SK-N-SH treated with all-trans-retinoic acid at 6 μM for 48 hours (cell line): Measurements from ENCODE around the gene ANTXR2.

Source experiments
- ATAC-seq: fragments of 200-7000 bp; cut with Tn5 transposase; 3 replicates; pipeline ENCODE4 v1.9.1; 2020; ENCODE audit warnings: mild to moderate bottlenecking, moderate library complexity
- ARNTL ChIP-seq: fragments of 450-650 bp; formaldehyde crosslinking; IDR thresholded peaks from 2 replicates; pipeline ENCODE4 v1.5.0; 2020; ENCODE audit warnings: low read depth, mild to moderate bottlenecking, moderate library complexity, borderline replicate concordance
- BACH2 ChIP-seq: fragments of 250-450 bp; sonication (Bioruptor Pico); IDR thresholded peaks from 2 replicates; pipeline ENCODE4 v1.9.0; 2021; ENCODE audit warnings: mild to moderate bottlenecking, borderline replicate concordance
- CREB5 ChIP-seq: fragments of 250-450 bp; sonication (Bioruptor Pico); IDR thresholded peaks from 2 replicates; pipeline ENCODE4 v1.5.1; 2020; ENCODE audit warnings: low read depth, mild to moderate bottlenecking, moderate library complexity
- CSDC2 ChIP-seq: fragments of 250-450 bp; sonication (Bioruptor Pico); IDR thresholded peaks from 2 replicates; pipeline ENCODE4 v1.5.0; 2020; ENCODE audit warnings: mild to moderate bottlenecking, moderate library complexity
- CSRNP3 ChIP-seq: fragments of 250-450 bp; sonication (Bioruptor Pico); IDR thresholded peaks from 2 replicates; pipeline ENCODE4 v1.5.1; 2021; ENCODE audit warnings: mild to moderate bottlenecking, moderate library complexity
- GLIS3 ChIP-seq: fragments of 250-450 bp; sonication (Bioruptor Pico); IDR thresholded peaks from 2 replicates; pipeline ENCODE4 v1.5.0; 2020; ENCODE audit warnings: mild to moderate bottlenecking, moderate library complexity
- ISL1 ChIP-seq: fragments of 250-450 bp; sonication (Bioruptor Pico); IDR thresholded peaks from 2 replicates; pipeline ENCODE4 v2.1.2; 2022; ENCODE audit warnings: mild to moderate bottlenecking, moderate library complexity
- OSR1 ChIP-seq: fragments of 250-450 bp; sonication (Bioruptor Pico); IDR thresholded peaks from 2 replicates; pipeline ENCODE4 v1.8.0; 2022; ENCODE audit warnings: moderate library complexity, mild to moderate bottlenecking, inconsistent platforms
- PATZ1 ChIP-seq: fragments of 250-450 bp; sonication (Bioruptor Pico); IDR thresholded peaks from 2 replicates; pipeline ENCODE4 v1.8.0; 2020; ENCODE audit warnings: mild to moderate bottlenecking, moderate library complexity, borderline replicate concordance
- POU6F1 ChIP-seq: fragments of 250-450 bp; sonication (Bioruptor Pico); IDR thresholded peaks from 2 replicates; pipeline ENCODE4 v1.8.0; 2021; ENCODE audit warnings: low read depth, mild to moderate bottlenecking, moderate library complexity, borderline replicate concordance
- PPARA ChIP-seq: fragments of 250-450 bp; sonication (Bioruptor Pico); IDR thresholded peaks from 2 replicates; pipeline ENCODE4 v1.5.0; 2020; ENCODE audit warnings: mild to moderate bottlenecking, borderline replicate concordance
- RARB ChIP-seq: fragments of 250-450 bp; sonication (Bioruptor Pico); IDR thresholded peaks from 2 replicates; pipeline ENCODE4 v1.8.0; 2021; ENCODE audit warnings: mild to moderate bottlenecking, moderate library complexity
- SNAI2 ChIP-seq: fragments of 250-450 bp; sonication (Bioruptor Pico); IDR thresholded peaks from 2 replicates; pipeline ENCODE4 v1.5.0; 2020; ENCODE audit warnings: mild to moderate bottlenecking, moderate library complexity
- TCF4 ChIP-seq: fragments of 250-450 bp; sonication (Bioruptor Pico); IDR thresholded peaks from 2 replicates; pipeline ENCODE4 v1.8.0; 2021; ENCODE audit warnings: mild to moderate bottlenecking, moderate library complexity, borderline replicate concordance
- TOX ChIP-seq: fragments of 250-450 bp; sonication (Bioruptor Pico); IDR thresholded peaks from 2 replicates; pipeline ENCODE4 v1.8.0; 2021; ENCODE audit warnings: mild to moderate bottlenecking, moderate library complexity, borderline replicate concordance
- TSHZ2 ChIP-seq: fragments of 250-450 bp; sonication (Bioruptor Pico); IDR thresholded peaks from 2 replicates; pipeline ENCODE4 v1.5.0; 2020; ENCODE audit warnings: mild to moderate bottlenecking, moderate library complexity
- ZC3H10 ChIP-seq: fragments of 250-450 bp; sonication (Bioruptor Pico); IDR thresholded peaks from 2 replicates; pipeline ENCODE4 v1.5.1; 2021; ENCODE audit warnings: mild to moderate bottlenecking, moderate library complexity
- ZFP3 ChIP-seq: fragments of 250-450 bp; sonication (Bioruptor Pico); IDR thresholded peaks from 2 replicates; pipeline ENCODE4 v1.5.0; 2020; ENCODE audit warnings: mild to moderate bottlenecking, moderate library complexity
- ZFP30 ChIP-seq: fragments of 450-650 bp; formaldehyde crosslinking; IDR thresholded peaks from 2 replicates; pipeline ENCODE4 v1.5.0; 2022; ENCODE audit warnings: mild to moderate bottlenecking, moderate library complexity
- ZNF565 ChIP-seq: fragments of 450-650 bp; formaldehyde crosslinking; conservative IDR thresholded peaks from 2 replicates; pipeline ENCODE4 v1.5.0; 2020; ENCODE audit warnings: low read depth, mild to moderate bottlenecking, moderate library complexity
- ZNF8 ChIP-seq: fragments of 450-650 bp; formaldehyde crosslinking; IDR thresholded peaks from 2 replicates; pipeline ENCODE4 v1.5.0; 2020; ENCODE audit warnings: mild to moderate bottlenecking, moderate library complexity

The ANTXR2 gene

GRCh38 chr4:80101071-80101791, 28.2 kb upstream of the ANTXR2 start:
- TF ChIP-seq TSHZ2: no peak
- TF ChIP-seq ZFP30 (CRISPR knock-in tag): no peak
- no peak for TF ChIP-seq OSR1 (CRISPR knock-in tag)
- no peak for TF ChIP-seq ZC3H10 (CRISPR knock-in tag)
- TF ChIP-seq CREB5: no peak
- TF ChIP-seq ZNF565 (CRISPR knock-in tag): no peak
- no peak for TF ChIP-seq PPARA
- TF ChIP-seq CSDC2 (CRISPR knock-in tag): no peak
- no peak for TF ChIP-seq RARB
- TF ChIP-seq ZFP3: no peak
- no peak for TF ChIP-seq PATZ1 (CRISPR knock-in tag)
- TF ChIP-seq GLIS3 (CRISPR knock-in tag): no peak
- TF ChIP-seq ZNF8 (CRISPR knock-in tag): no peak
- no peak for TF ChIP-seq TCF4 (CRISPR knock-in tag)
- TF ChIP-seq POU6F1 (CRISPR knock-in tag): no peak
- no peak for TF ChIP-seq TOX (CRISPR knock-in tag)
- no peak for TF ChIP-seq ARNTL (CRISPR knock-in tag)
- no peak for TF ChIP-seq ISL1 (CRISPR knock-in tag)
- no peak for TF ChIP-seq SNAI2 (CRISPR knock-in tag)

GRCh38 chr4:80099671-80100070, 26.6 kb upstream of the ANTXR2 start:
- ATAC-seq: no peak
- TF ChIP-seq POU6F1 (CRISPR knock-in tag) (no peak), CSRNP3 (CRISPR knock-in tag) (no peak), TSHZ2 (no peak), BACH2 (CRISPR knock-in tag) (no peak), ZFP3 (no peak)

More at GRCh38 chr4:80101071-80101791, 28.2 kb upstream of the ANTXR2 start:
- no peak for ATAC-seq
